ENCODE results near the gene TRAF3IP1. TPM values are rescaled to one million over a fixed set of nuclear protein-coding genes. Genes with fewer than 3 reads are reported as not detected.
A peak's percentile ranks its signal among the peaks of the same experiment; 100 is the strongest.

The TRAF3IP1 gene
- total and polyA plus RNA-seq, 2 of the 13 experiments (the other 11 are each of a cell fraction or from before 2014, with no cell fraction given): 4.1 to 12.9 TPM

GRCh38 chr2:238274152-238274865, 46.0 kb upstream of the TRAF3IP1 start (continued):
- TF ChIP-seq ZBTB4 (CRISPR knock-in tag; IDR thresholded peaks at IDR 0.05; ENCODE audit: borderline replicate concordance) (0 out of 2 replicates have a peak, but pooled peaks have one; percentile 74), ZNF350 (CRISPR knock-in tag; IDR thresholded peaks at IDR 0.05; ENCODE audit: borderline replicate concordance, low read depth) (no peak), ZNF317 (CRISPR knock-in tag; IDR thresholded peaks at IDR 0.05) (no peak), LBX2 (CRISPR knock-in tag; IDR thresholded peaks at IDR 0.05; ENCODE audit: borderline replicate concordance) (no peak), ASH2L (IDR thresholded peaks at IDR 0.05; ENCODE audit: insufficient read length, low read depth, low read length) (peak; percentile 30), RBAK (CRISPR knock-in tag; IDR thresholded peaks at IDR 0.05) (no peak), ZNF687 (CRISPR knock-in tag; IDR thresholded peaks at IDR 0.05) (peak; percentile 63), ZBTB38 (CRISPR knock-in tag; IDR thresholded peaks at IDR 0.05) (peak; percentile 72; the same call in 1 of the 2 replicates), KLF6 (CRISPR knock-in tag; IDR thresholded peaks at IDR 0.05) (no peak), SAP130 (CRISPR knock-in tag; IDR thresholded peaks at IDR 0.05; ENCODE audit: low read depth) (peak; percentile 31; the same call in 1 of the 2 replicates), PAXIP1 (CRISPR knock-in tag; conservative IDR thresholded peaks at IDR 0.05) (0 out of 2 replicates have a peak, but pooled peaks have one; percentile 22), IKZF4 (CRISPR knock-in tag; IDR thresholded peaks at IDR 0.05; ENCODE audit: borderline replicate concordance, low read depth, not compliant biosample characterization) (no peak), SALL1 (CRISPR knock-in tag; IDR thresholded peaks at IDR 0.05) (peak; percentile 27; the same call in 1 of the 2 replicates), MIER2 (CRISPR knock-in tag; IDR thresholded peaks at IDR 0.05) (no peak), GABPB1 (CRISPR knock-in tag; IDR thresholded peaks at IDR 0.05) (0 out of 2 replicates have a peak, but pooled peaks have one; percentile 31), ETV5 (CRISPR knock-in tag; IDR thresholded peaks at IDR 0.05; ENCODE audit: borderline replicate concordance) (no peak), BHLHE40 (IDR thresholded peaks at IDR 0.05; ENCODE audit: low read length) (no peak)
